HepG2 (cell line): Measurements from ENCODE around the gene HNRNPL. TPM values are rescaled to one million over a fixed set of nuclear protein-coding genes. Genes with fewer than 3 reads are reported as not detected.
A peak's percentile ranks its signal among the peaks of the same experiment; 100 is the strongest.

ENCODE experiments used
- ATAC-seq: fragments of 200-7000 bp; cut with Tn5 transposase; 3 replicates; pipeline ENCODE4 v1.9.1; 2020; ENCODE audit warnings: mild to moderate bottlenecking, moderate library complexity
- BruUV-seq: library from RNA; stranded (reverse); fragments of 400-500 nt; replicated peaks from 2 replicates; lab custom pipeline; 2021; lab: Mats Ljungman, UMichigan
- CTCF ChIA-PET: fragments of 300-600 bp; formaldehyde crosslinking; extraction: SDS; loops from one replicate; lab custom pipeline; 2021; ENCODE audit warnings: low total read pairs, inconsistent platforms, low intra/inter-chr PET ratio; lab: Yijun Ruan, JAX
- POLR2A ChIA-PET: fragments of 350-600 bp; sonication (Branson Sonifier 250); formaldehyde crosslinking; loops from one replicate; lab custom pipeline; 2020; ENCODE audit warnings: antibody characterized with exemption, inconsistent platforms; lab: Yijun Ruan, JAX
- DNase-seq: peaks from one replicate; pipeline ENCODE4 v3.0.0-alpha.2; 2015; ENCODE audit warnings: low spot score
- FAIRE-seq: peaks from 3 replicates; lab custom pipeline; 2011; peaks lifted over from hg19 to GRCh38; lab: Jason Lieb, UNC
- H2AFZ ChIP-seq: one replicate; pipeline ENCODE4 v1.6.1; 2011; ENCODE audit warnings: low read length, inconsistent platforms
- H3K27ac ChIP-seq: fragments of 300-600 bp; 3 replicates; pipeline ENCODE4 v1.8.0; 2011; ENCODE audit warnings: mixed run types, mild to moderate bottlenecking, mixed read lengths, low read length, inconsistent platforms; ENCODE audit not compliant: insufficient read depth; ENCODE audit errors: extremely low read length
- H3K27me3 ChIP-seq, 2 experiments: fragments of 200-600 bp in 1 of 2; 2 replicates in 1 of 2; 3 replicates in 1 of 2; pipeline versions ENCODE4 v1.6.0 to v1.8.0; 2011; ENCODE audit warnings: low read length in 2 of 2, mild to moderate bottlenecking in 2 of 2, moderate library complexity in 2 of 2, inconsistent platforms in 1 of 2; ENCODE audit not compliant: insufficient read depth in 2 of 2, control insufficient read depth in 1 of 2
- H3K36me3 ChIP-seq, 2 experiments: fragments of 200-600 bp in 1 of 2; replicated peaks in 1 of 2; 2 replicates in 1 of 2; 3 replicates in 1 of 2; pipeline versions ENCODE4 v1.5.1 to v1.8.0; 2011; ENCODE audit warnings: low read length in 2 of 2, inconsistent platforms in 1 of 2; ENCODE audit not compliant: insufficient read depth in 2 of 2, control insufficient read depth in 1 of 2
- H3K4me1 ChIP-seq: 2 replicates; pipeline ENCODE4 v1.5.1; 2012; ENCODE audit warnings: low read length, inconsistent platforms; ENCODE audit not compliant: insufficient read depth
- H3K4me2 ChIP-seq: 2 replicates; pipeline ENCODE4 v1.6.0; 2011; ENCODE audit warnings: low read depth, low read length, inconsistent platforms
- H3K4me3 ChIP-seq, 3 experiments: fragments of 200-600 bp in 1 of 3; sonication (generic), shearing (Covaris generic) in 1 of 3; replicated peaks in 1 of 3; 2 replicates each; pipeline ENCODE4 v1.5.1; 2011 to 2016; ENCODE audit warnings: low read length in 3 of 3, inconsistent platforms in 2 of 3, low read depth in 2 of 3, mild to moderate bottlenecking in 2 of 3, control low read depth in 1 of 3, mixed read lengths in 1 of 3; ENCODE audit not compliant: insufficient read depth in 1 of 3
- H3K79me2 ChIP-seq: one replicate; pipeline ENCODE4 v1.6.1; 2011; ENCODE audit warnings: low read length, inconsistent platforms; ENCODE audit not compliant: insufficient read depth
- H3K9ac ChIP-seq: 2 replicates; pipeline ENCODE4 v1.6.0; 2011; ENCODE audit warnings: mild to moderate bottlenecking, low read depth, low read length, inconsistent platforms; ENCODE audit not compliant: insufficient read depth
- H3K9me3 ChIP-seq: 2 replicates; pipeline ENCODE4 v1.5.1; 2012; ENCODE audit warnings: mild to moderate bottlenecking, low read length
- H4K20me1 ChIP-seq: 2 replicates; pipeline ENCODE4 v1.6.0; 2011; ENCODE audit warnings: inconsistent platforms, mild to moderate bottlenecking, low read length, moderate library complexity; ENCODE audit not compliant: insufficient read depth
- GFI1 ChIP-seq: sonication (generic); formaldehyde crosslinking; IDR thresholded peaks from 2 replicates; pipeline ENCODE4 v1.5.0; 2020; ENCODE audit warnings: missing genetic modification reagents, mild to moderate bottlenecking, borderline replicate concordance
- HMG20B ChIP-seq: conservative IDR thresholded peaks from 2 replicates; pipeline ENCODE4 v1.6.1; 2016; ENCODE audit warnings: missing genetic modification reagents, missing compliant biosample characterization
- IRX3 ChIP-seq: sonication (generic); formaldehyde crosslinking; IDR thresholded peaks from 2 replicates; pipeline ENCODE4 v1.8.1; 2023; ENCODE audit warnings: mild to moderate bottlenecking, low read depth, missing genetic modification reagents, borderline replicate concordance
- MAFF ChIP-seq: IDR thresholded peaks from 2 replicates; pipeline ENCODE4 v1.6.1; 2011; ENCODE audit warnings: low read depth, low read length, improper control_type of control experiment
- MAFK ChIP-seq, 2 experiments: IDR thresholded peaks in 1 of 2; conservative IDR thresholded peaks in 1 of 2; 2 replicates each; pipeline ENCODE4 v1.6.1; 2011; ENCODE audit warnings: improper control_type of control experiment in 2 of 2, low read length in 2 of 2
- NPAS2 ChIP-seq: sonication (generic); formaldehyde crosslinking; IDR thresholded peaks from 2 replicates; pipeline ENCODE4 v1.8.0; 2022; ENCODE audit warnings: mild to moderate bottlenecking, missing genetic modification reagents, borderline replicate concordance
- NR2F6 ChIP-seq, 2 experiments: IDR thresholded peaks; 2 replicates each; pipeline ENCODE4 v1.6.1; 2016; ENCODE audit warnings: antibody characterized with exemption in 1 of 2, mild to moderate bottlenecking in 1 of 2
- ZNF10 ChIP-seq: sonication (generic); formaldehyde crosslinking; IDR thresholded peaks from 2 replicates; pipeline ENCODE4 v1.4.0; 2020; ENCODE audit warnings: mild to moderate bottlenecking, low read depth, missing genetic modification reagents, borderline replicate concordance
- ZNF224 ChIP-seq: sonication (generic); formaldehyde crosslinking; IDR thresholded peaks from 2 replicates; pipeline ENCODE4 v1.5.0; 2020; ENCODE audit warnings: mild to moderate bottlenecking, missing genetic modification reagents
- ZNF768 ChIP-seq: sonication (generic); formaldehyde crosslinking; IDR thresholded peaks from 2 replicates; pipeline ENCODE4 v1.4.0; 2020; ENCODE audit warnings: missing genetic modification reagents
- WGBS: methylation state at CpG from one replicate; pipeline ENCODE4 v1.1.6; 2017; ENCODE audit warnings: low lambda C conversion rate; 5-methylcytosine and 5-hydroxymethylcytosine counted together
- in situ Hi-C: cut with HindIII; loops from 2 replicates; pipeline ENCODE4 v1.10.0; 2017; ENCODE audit warnings: low pct_unique_long_range_greater_than_20kb; ENCODE audit not compliant: extremely low pct_ligation_motif_present
- intact Hi-C: fragments of 100-400 bp; cut with micrococcal nuclease; formaldehyde crosslinking; loops from one replicate; pipeline ENCODE4 v1.10.0; 2022; ENCODE audit not compliant: unreplicated experiment
- polyA plus RNA-seq, 8 experiments: library from polyadenylated mRNA; depleted of rRNA in 3 of 8; stranded (reverse) in 7 of 8; unstranded in 1 of 8; fragments of >200 nt; fragmentation: Illumina TruSeq in 4 of 8; extraction: Trizol in 4 of 8; gene quantifications; 2 replicates each; pipeline versions ENCODE4 v1.2.1 to v1.2.3, GENCODE V29; 2011 to 2016; ENCODE audit warnings: low read depth in 4 of 8, missing spikeins in 1 of 8, mixed read lengths in 1 of 8; ENCODE audit not compliant: insufficient read depth in 1 of 8
- total RNA-seq, 5 experiments: library from RNA; depleted of rRNA; stranded (reverse); fragments of >200 nt; fragmentation: Illumina TruSeq; extraction: Trizol; gene quantifications; 2 replicates each; pipeline ENCODE4 v1.2.3, GENCODE V29; 2016; ENCODE audit warnings: low read depth in 1 of 5
- TF ChIP-seq, protein P1 (sequence below): sonication (generic); formaldehyde crosslinking; conservative IDR thresholded peaks from 2 replicates; pipeline ENCODE4 v1.4.0; 2020; ENCODE audit warnings: missing genetic modification reagents

HNRNPL gene
- total and polyA plus RNA-seq, 2 of the 13 experiments (the other 11 are each of a cell fraction or from before 2014, with no cell fraction given), result 156 to 278 TPM

DNA sequence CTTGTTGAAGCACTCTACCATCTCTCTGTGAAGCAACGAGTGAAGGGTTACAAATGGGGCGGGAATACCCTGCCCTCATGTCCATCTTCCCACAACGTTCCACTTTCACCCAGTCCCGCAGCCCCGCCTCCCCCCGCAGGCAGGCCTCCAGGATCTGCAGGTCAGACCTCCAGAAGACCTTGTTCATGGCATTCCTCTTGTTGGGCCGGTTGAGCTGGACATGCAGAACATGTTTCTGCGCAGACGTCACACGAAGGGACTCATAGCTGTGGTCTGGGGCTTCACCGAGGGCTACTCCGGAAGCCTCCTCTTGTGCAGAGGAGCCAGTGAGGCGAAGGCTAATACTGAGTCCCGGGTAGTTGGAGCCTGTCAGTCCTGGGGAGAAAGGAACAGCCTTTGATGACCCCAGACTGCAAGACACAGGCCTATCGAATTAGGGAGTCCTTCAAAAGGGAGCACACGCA lies 18.6 kb downstream of the HNRNPL start (continued):
- TF ChIP-seq NPAS2 (CRISPR knock-in tag) (no peak), IRX3 (CRISPR knock-in tag) (no peak)

DNA sequence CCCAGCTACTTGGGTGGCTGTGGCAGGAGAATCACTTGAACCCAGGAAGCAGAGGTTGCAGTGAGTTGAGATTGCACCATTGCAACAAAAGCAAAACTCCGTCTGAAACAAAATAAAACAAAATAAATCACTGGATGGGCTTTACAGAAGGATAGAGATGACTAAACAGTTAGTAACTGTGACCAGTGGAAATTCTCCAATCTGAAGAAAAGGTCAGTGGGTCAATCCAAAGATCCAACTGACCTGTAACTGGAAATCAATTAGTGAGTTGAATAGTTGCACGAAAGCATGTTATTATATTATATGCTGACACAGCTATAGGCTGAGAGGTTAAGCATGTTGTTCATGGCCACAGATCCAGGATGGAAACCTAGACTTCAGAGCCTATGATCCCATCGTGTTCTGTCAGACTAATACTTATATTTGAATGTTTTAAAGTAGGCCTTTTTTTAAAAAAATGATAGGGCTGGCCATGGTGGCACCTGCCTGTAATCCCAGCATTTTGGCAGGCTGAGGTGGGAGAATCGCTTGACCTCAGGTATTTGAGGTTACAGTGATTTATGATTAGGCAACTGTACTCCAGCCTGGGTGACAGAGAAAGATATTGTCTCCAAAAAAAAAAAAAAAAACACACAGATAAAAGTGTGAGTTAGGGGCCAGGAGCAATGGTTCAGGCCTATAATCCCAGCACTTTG lies 19.6 kb downstream of the HNRNPL start:
- Histone ChIP-seq H4K20me1 (no peaks in the 10 kb centered on the region), H3K27ac (peak overlapping the region; percentile 27), H2AFZ (no peak overlapping the region), H3K4me2 (peak overlapping the region; percentile 94), H3K4me3 (no peak overlapping the region; a peak in 1 of 6 replicates), H3K79me2 (peaks cover 8% of the 10 kb centered on the region), H3K9me3 (no peaks in the 10 kb centered on the region), H3K4me1 (peaks cover 46% of the 10 kb centered on the region), H3K9ac (peak overlapping the region; percentile 95; the same call in 1 of the 2 replicates), H3K27me3 (no peaks in the 10 kb centered on the region; a peak in 1 of 5 replicates), H3K36me3 (peaks cover 6 to 19% of the 10 kb centered on the region in 2 experiments; a peak in 4 of 5 replicates)
- BruUV-seq, result no TSS peak
- CTCF ChIA-PET, result no interaction called here
- FAIRE-seq, result no peak
- intact Hi-C loops, result loop anchor here (2.0 to 10.0 kb wide), 3 partner anchors 21 to 175 kb away; no protein-coding TSS in a partner anchor
- in situ Hi-C loops, result loop anchor here (5.0 kb wide), 1 partner anchor 88 kb away; the partner anchor contains the start of gene CAPN12
- no peak for ATAC-seq
- TF ChIP-seq MAFK (conservative IDR thresholded peaks at IDR 0.05 in 1 of 2, IDR thresholded peaks at IDR 0.05 in 1 of 2; ENCODE audit: low read length in 2 of 2), result peak; percentile 81 to 88
- TF ChIP-seq, protein P1, sequence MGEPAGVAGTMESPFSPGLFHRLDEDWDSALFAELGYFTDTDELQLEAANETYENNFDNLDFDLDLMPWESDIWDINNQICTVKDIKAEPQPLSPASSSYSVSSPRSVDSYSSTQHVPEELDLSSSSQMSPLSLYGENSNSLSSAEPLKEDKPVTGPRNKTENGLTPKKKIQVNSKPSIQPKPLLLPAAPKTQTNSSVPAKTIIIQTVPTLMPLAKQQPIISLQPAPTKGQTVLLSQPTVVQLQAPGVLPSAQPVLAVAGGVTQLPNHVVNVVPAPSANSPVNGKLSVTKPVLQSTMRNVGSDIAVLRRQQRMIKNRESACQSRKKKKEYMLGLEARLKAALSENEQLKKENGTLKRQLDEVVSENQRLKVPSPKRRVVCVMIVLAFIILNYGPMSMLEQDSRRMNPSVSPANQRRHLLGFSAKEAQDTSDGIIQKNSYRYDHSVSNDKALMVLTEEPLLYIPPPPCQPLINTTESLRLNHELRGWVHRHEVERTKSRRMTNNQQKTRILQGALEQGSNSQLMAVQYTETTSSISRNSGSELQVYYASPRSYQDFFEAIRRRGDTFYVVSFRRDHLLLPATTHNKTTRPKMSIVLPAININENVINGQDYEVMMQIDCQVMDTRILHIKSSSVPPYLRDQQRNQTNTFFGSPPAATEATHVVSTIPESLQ (CRISPR knock-in tag), result no peak
- no peak for TF ChIP-seq ZNF10 (CRISPR knock-in tag)
- 0 out of 2 replicates have a peak, but pooled peaks have one; percentile 11 for TF ChIP-seq NR2F6 (IDR thresholded peaks at IDR 0.05)
- no peak for TF ChIP-seq NR2F6 (CRISPR knock-in tag; IDR thresholded peaks at IDR 0.05)
- peak; percentile 91 for TF ChIP-seq GFI1 (CRISPR knock-in tag)
- TF ChIP-seq MAFF, result peak; percentile 84
- peak; percentile 72; the same call in 1 of the 2 replicates for TF ChIP-seq HMG20B (CRISPR knock-in tag)
- no peak for TF ChIP-seq ZNF768 (CRISPR knock-in tag)
- no peak for TF ChIP-seq ZNF224 (CRISPR knock-in tag)
- POLR2A ChIA-PET, result interaction anchor here (1.9 to 6.2 kb wide), 6 partner anchors 9 to 177 kb away, joined by 4 to 148 read pairs (median 17); partner anchors contain the start of genes HNRNPL, MRPS12 and SARS2
- DNase-seq, result no peak
- WGBS, result 89% methylated on average over 4 of the region's 4 CpGs
